ENCODE results near the gene KMT2C.
"Not testable (repeated sequence)": the region's sequence is repeated elsewhere in the genome, so short reads cannot be mapped to it uniquely, and the experiment has no call there.

KMT2C gene

DNA sequence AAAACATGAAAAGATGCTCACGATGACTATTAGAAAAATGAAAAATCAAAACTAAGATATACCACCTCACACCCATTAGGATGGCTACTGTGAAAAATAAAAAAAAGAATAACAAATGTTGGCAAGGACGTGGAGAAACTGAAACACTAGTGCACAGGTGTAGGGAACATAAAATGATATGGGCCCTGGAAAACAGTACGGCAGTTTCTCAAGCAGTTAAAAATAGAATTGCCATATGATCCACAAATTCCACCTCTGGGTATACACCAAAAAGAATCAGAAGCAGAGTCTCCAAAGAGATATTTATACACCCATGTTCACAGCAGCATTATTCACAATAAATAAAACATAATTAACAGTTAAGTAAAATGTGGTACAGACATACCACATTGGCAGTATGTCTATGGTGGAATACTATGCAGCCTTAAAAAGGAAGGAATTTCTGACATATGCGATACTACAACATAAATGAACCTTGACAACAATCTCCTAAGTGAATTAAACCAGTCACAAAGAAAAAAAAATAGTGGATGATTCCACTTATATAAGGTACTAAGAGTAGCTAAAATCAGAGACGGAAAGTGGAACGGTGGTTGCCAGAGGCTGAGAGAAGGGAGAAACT, 69.7 kb downstream of the KMT2C start:
- Mint-ChIP-seq H3K4me3 (no peak overlapping the region), H3K4me1 (ENCODE audit: low read depth) (peaks cover 65% of the 10 kb centered on the region), H3K27me3 (no peaks in the 10 kb centered on the region), H3K36me3 (ENCODE audit: low read depth) (peaks cover 25% of the 10 kb centered on the region), H3K9me3 (peaks cover 7% of the 10 kb centered on the region), H3K27ac (no peak overlapping the region)

DNA sequence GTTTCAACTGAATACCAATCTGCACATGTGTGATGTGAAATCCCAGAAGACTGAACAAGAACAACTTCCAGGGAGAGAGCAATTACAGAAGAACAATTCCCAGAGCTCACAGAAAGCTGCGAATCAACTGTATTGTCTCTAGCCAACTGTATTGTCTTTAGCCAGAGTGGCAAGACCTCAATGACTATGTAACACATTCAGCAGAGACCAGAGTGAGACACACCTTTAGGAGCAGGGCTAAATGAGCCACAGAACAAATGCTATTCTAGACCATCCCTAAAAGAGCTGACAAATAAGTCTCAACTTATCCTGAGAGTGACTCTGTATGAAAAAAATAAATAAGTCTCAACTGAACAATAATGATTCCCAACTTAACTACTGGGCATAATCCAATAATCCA, 72.0 kb downstream of the KMT2C start:
- H3K9me3 Mint-ChIP-seq, result peaks cover 7% of the 10 kb centered on the region
- H3K4me1 Mint-ChIP-seq (ENCODE audit: low read depth), result peaks cover 51% of the 10 kb centered on the region
- H3K36me3 Mint-ChIP-seq (ENCODE audit: low read depth), result peaks cover 20% of the 10 kb centered on the region
- H3K27ac Mint-ChIP-seq, result no peak overlapping the region
- H3K27me3 Mint-ChIP-seq, result no peaks in the 10 kb centered on the region
- no peak overlapping the region for H3K4me3 Mint-ChIP-seq

DNA sequence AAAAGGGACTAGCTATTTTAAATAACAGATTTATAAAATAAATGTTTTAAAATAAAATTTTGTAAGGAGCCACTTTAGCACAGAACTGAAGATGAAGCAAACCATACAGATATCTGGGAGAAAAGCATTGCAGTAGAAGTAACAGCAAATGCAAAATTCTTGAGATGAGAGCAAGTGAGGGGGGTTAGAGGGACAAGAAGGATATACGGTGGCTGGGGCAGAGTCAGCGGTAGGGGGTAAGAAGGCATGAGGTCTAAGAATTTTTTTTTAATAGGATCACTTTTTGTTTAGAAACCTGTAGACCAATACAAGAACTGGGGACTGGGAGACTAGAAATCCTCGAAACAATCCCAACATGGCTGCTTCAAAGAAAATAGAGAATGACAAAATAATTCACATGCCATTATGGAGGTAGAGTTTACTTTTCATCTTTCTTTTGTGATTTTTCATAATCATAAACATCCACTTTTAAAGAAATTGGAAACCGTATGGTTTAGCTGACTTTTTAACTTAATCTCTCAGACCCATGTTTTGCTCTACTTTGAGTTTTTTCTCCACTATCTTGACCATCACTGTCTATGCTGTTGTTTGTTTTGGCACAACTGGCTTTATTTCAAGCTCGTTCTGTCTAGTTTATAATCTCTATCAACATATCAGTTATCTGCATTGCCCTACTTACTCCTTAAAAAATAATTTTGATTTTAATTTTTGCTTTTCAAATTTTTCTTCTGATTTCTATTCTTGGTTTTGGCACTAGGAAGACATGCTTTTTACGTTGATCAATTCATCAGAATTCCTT, 73.5 kb downstream of the KMT2C start:
- peaks cover 20% of the 10 kb centered on the region for H3K36me3 Mint-ChIP-seq (ENCODE audit: low read depth)
- H3K4me1 Mint-ChIP-seq (ENCODE audit: low read depth), result peaks cover 44% of the 10 kb centered on the region
- H3K4me3 Mint-ChIP-seq, result no peak overlapping the region
- H3K27me3 Mint-ChIP-seq, result no peaks in the 10 kb centered on the region
- peaks cover 7% of the 10 kb centered on the region for H3K9me3 Mint-ChIP-seq
- H3K27ac Mint-ChIP-seq, result peak overlapping the region; percentile 49

- no peak overlapping the region for H3K4me3 Mint-ChIP-seq
- no peaks in the 10 kb centered on the region for H3K27me3 Mint-ChIP-seq
- H3K36me3 Mint-ChIP-seq (ENCODE audit: low read depth), result peaks cover 52% of the 10 kb centered on the region
- no peak overlapping the region for H3K27ac Mint-ChIP-seq
- H3K4me1 Mint-ChIP-seq (ENCODE audit: low read depth), result peaks cover 12% of the 10 kb centered on the region
- H3K9me3 Mint-ChIP-seq, result no peaks in the 10 kb centered on the region
These were observed 80.2 kb downstream of the KMT2C start for GRCh38 chr7:152355474-152356057.

DNA sequence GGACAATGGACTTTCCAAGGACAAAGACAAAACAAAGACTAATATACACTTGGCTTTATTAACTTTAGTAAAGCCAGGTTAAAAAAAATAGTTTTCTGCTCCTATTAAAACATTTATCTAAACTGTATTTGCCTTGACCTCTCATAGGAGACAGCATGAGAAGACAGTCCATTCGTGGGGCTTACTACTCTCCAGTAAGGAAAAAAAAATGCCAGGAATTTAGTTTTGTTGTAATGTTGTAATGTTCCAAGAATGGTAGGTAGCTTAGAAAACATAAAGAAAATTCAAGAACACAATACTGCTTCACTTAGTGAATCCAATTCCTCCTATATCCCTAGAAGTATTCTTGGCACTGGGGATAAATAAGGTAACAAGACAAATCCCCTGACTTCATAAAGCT, 81.7 kb downstream of the KMT2C start:
- no peak overlapping the region for H3K4me3 Mint-ChIP-seq
- H3K36me3 Mint-ChIP-seq (ENCODE audit: low read depth), result peaks cover 59% of the 10 kb centered on the region
- no peaks in the 10 kb centered on the region for H3K9me3 Mint-ChIP-seq
- no peaks in the 10 kb centered on the region for H3K27me3 Mint-ChIP-seq
- peaks cover 12% of the 10 kb centered on the region for H3K4me1 Mint-ChIP-seq (ENCODE audit: low read depth)
- H3K27ac Mint-ChIP-seq, result no peak overlapping the region

- H3K4me3 Mint-ChIP-seq, H3K27me3 Mint-ChIP-seq, H3K27ac Mint-ChIP-seq, H3K9me3 Mint-ChIP-seq: not testable (repeated sequence)
- H3K36me3 Mint-ChIP-seq (ENCODE audit: low read depth), result peaks cover 66% of the 10 kb centered on the region
- H3K4me1 Mint-ChIP-seq (ENCODE audit: low read depth), result peaks cover 12% of the 10 kb centered on the region
These were observed 82.5 kb downstream of the KMT2C start for GRCh38 chr7:152353281-152353680.

DNA sequence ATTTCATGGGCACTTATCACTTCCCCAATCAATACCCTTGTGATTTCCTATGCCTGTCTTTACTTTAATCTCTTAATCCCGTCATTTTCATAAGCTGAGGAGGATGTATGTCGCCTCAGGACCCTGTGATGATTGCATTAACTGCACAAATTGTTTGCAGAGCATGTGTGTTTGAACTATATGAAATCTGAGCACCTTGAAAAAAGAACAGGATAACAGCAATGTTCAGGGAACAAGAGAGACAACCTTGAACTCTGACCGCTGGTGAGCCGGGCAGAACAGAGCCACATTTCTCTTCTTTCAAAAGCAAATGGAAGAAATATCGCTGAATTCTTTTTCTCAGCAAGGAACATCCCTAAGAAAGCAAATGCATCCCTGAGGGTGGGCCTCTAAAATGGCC, 84.1 kb downstream of the KMT2C start:
- Mint-ChIP-seq H3K4me1 (ENCODE audit: low read depth) (peaks cover 12% of the 10 kb centered on the region), H3K36me3 (ENCODE audit: low read depth) (peaks cover 81% of the 10 kb centered on the region)
- not testable (repeated sequence) for H3K9me3 Mint-ChIP-seq, H3K4me3 Mint-ChIP-seq, H3K27me3 Mint-ChIP-seq, H3K27ac Mint-ChIP-seq

DNA sequence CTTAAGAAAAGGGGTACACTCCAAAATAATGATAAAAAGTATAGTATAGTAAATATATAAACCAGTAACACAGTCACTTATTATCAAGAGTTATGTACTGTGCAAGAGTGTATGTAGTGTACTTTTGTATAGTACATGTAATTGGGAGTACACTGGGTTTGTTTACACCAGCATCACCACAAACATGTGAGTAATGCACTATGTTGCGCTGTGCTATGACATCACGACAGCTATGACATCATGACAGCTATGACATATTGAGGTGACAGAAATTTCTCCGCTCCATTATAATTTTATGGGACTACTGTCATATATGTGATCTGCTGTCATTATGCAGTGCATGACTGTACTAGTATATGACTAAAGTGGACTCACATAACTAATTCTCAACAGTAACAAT, 84.6 kb downstream of the KMT2C start:
- Mint-ChIP-seq H3K4me1 (ENCODE audit: low read depth) (peaks cover 12% of the 10 kb centered on the region), H3K27me3 (no peaks in the 10 kb centered on the region), H3K4me3 (no peak overlapping the region), H3K9me3 (peaks cover 5% of the 10 kb centered on the region), H3K36me3 (ENCODE audit: low read depth) (peaks cover 83% of the 10 kb centered on the region), H3K27ac (no peak overlapping the region)

DNA sequence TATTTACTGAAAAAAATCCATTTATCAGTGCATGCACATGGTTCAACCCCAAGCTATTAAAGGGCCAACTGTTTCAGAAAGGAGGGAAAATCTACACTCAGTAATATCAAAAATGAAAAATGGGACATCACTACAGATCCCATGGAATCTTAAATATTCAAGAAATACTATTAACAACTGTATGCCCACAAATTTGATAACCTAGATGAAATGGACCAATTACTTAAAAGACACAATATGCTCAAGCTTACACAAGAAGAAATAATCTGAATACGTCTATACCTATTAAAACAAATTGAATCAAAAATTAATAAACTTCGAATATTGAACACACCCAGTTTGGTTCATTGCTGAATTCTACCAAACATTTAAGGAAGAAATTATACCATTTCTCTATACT, 87.9 kb downstream of the KMT2C start:
- Mint-ChIP-seq H3K36me3 (ENCODE audit: low read depth) (peaks cover 60% of the 10 kb centered on the region), H3K27ac (no peak overlapping the region), H3K4me1 (ENCODE audit: low read depth) (peaks cover 14% of the 10 kb centered on the region), H3K27me3 (no peaks in the 10 kb centered on the region), H3K4me3 (no peak overlapping the region), H3K9me3 (peaks cover 5% of the 10 kb centered on the region)

GRCh38 chr7:152344253-152344652, 91.5 kb downstream of the KMT2C start:
- Mint-ChIP-seq H3K27ac (peak overlapping the region; percentile 31), H3K9me3 (peaks cover 5% of the 10 kb centered on the region), H3K4me1 (ENCODE audit: low read depth) (peaks cover 36% of the 10 kb centered on the region), H3K27me3 (no peaks in the 10 kb centered on the region), H3K36me3 (ENCODE audit: low read depth) (peaks cover 35% of the 10 kb centered on the region), H3K4me3 (no peak overlapping the region)

GRCh38 chr7:152342796-152343195, 93.0 kb downstream of the KMT2C start:
- no peak overlapping the region for H3K27ac Mint-ChIP-seq
- no peak overlapping the region for H3K4me3 Mint-ChIP-seq
- no peaks in the 10 kb centered on the region for H3K27me3 Mint-ChIP-seq
- peaks cover 22% of the 10 kb centered on the region for H3K36me3 Mint-ChIP-seq (ENCODE audit: low read depth)
- H3K9me3 Mint-ChIP-seq, result no peaks in the 10 kb centered on the region
- H3K4me1 Mint-ChIP-seq (ENCODE audit: low read depth), result peaks cover 36% of the 10 kb centered on the region

DNA sequence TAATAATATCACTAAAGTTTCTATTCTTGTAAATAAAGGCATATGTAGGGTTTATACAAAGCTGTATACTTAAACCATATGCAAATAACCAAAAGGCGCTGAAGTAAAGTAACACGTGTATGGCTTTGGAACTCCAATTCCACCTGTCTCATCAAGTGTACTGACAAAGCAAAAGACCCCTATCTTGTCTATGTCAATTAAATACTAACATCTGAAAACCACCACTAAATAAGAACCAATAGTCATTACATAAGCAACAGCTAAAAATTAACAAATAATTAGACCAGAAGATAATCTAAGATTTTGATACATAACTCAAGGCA, 93.9 kb downstream of the KMT2C start:
- Mint-ChIP-seq H3K9me3 (no peaks in the 10 kb centered on the region), H3K27me3 (no peaks in the 10 kb centered on the region), H3K4me3 (no peak overlapping the region), H3K36me3 (ENCODE audit: low read depth) (peaks cover 13% of the 10 kb centered on the region), H3K27ac (no peak overlapping the region), H3K4me1 (ENCODE audit: low read depth) (peaks cover 44% of the 10 kb centered on the region)

GRCh38 chr7:152341039-152341913, 94.5 kb downstream of the KMT2C start:
- peaks cover 50% of the 10 kb centered on the region for H3K4me1 Mint-ChIP-seq (ENCODE audit: low read depth)
- H3K4me3 Mint-ChIP-seq, result no peak overlapping the region
- peaks cover 9% of the 10 kb centered on the region for H3K36me3 Mint-ChIP-seq (ENCODE audit: low read depth)
- H3K9me3 Mint-ChIP-seq, result no peaks in the 10 kb centered on the region
- no peaks in the 10 kb centered on the region for H3K27me3 Mint-ChIP-seq
- H3K27ac Mint-ChIP-seq, result peak overlapping the region; percentile 0

GRCh38 chr7:152340161-152340560, 95.6 kb downstream of the KMT2C start:
- H3K27me3 Mint-ChIP-seq, result no peaks in the 10 kb centered on the region
- H3K27ac Mint-ChIP-seq, result no peak overlapping the region
- H3K4me1 Mint-ChIP-seq (ENCODE audit: low read depth), result peaks cover 61% of the 10 kb centered on the region
- H3K36me3 Mint-ChIP-seq (ENCODE audit: low read depth), result peaks cover 9% of the 10 kb centered on the region
- H3K9me3 Mint-ChIP-seq, result no peaks in the 10 kb centered on the region
- no peak overlapping the region for H3K4me3 Mint-ChIP-seq

DNA sequence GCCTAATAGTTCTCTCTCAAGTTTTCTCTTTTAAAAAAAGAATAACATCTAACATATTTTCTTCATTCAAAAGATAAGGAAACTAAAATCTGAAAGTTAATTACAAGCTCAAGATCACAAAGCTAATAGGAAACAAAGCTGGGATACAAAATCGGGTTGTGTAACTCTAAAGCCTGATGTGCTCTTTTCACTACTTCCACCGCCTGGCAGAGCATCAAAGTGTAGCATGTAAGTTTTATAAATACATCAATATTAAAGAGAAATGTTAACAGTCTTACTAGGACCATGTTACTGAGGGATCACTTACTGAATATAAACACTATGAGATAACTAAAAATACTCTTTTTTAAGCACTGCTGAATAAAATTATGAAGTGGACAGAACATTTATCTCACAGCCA, 97.2 kb downstream of the KMT2C start:
- no peak overlapping the region for H3K4me3 Mint-ChIP-seq
- H3K4me1 Mint-ChIP-seq (ENCODE audit: low read depth), result peaks cover 53% of the 10 kb centered on the region
- no peaks in the 10 kb centered on the region for H3K27me3 Mint-ChIP-seq
- no peak overlapping the region for H3K27ac Mint-ChIP-seq
- H3K36me3 Mint-ChIP-seq (ENCODE audit: low read depth), result peaks cover 8% of the 10 kb centered on the region
- no peaks in the 10 kb centered on the region for H3K9me3 Mint-ChIP-seq

All from stimulated activated naive CD8-positive, alpha-beta T cell treated with anti-CD3 and anti-CD28 coated beads, Interleukin-15, Interleukin-2, amounts not matched to agents 100 ng/mL and 50 ng/mL, for 24 hours (primary cell).